ENCODE results near the gene PTGES. TPM values are rescaled to one million over a fixed set of nuclear protein-coding genes. Genes with fewer than 3 reads are reported as not detected.
"Not testable (repeated sequence)": the region's sequence is repeated elsewhere in the genome, so short reads cannot be mapped to it uniquely, and the experiment has no call there.

The PTGES gene, protein sequence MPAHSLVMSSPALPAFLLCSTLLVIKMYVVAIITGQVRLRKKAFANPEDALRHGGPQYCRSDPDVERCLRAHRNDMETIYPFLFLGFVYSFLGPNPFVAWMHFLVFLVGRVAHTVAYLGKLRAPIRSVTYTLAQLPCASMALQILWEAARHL
- total RNA-seq = not detected

- ChIA-PET POLR2A (no interaction called here), CTCF (interaction anchor here (1.7 kb wide), 1 partner anchor 15 kb away, joined by 5 read pairs; no protein-coding TSS in a partner anchor)
These were observed at the start of gene PTGES for GRCh38 chr9:129752900-129753729. PTGES (minus strand) TSS chr9:129753042; CDS start chr9:129753012, 30 bp downstream.

DNA sequence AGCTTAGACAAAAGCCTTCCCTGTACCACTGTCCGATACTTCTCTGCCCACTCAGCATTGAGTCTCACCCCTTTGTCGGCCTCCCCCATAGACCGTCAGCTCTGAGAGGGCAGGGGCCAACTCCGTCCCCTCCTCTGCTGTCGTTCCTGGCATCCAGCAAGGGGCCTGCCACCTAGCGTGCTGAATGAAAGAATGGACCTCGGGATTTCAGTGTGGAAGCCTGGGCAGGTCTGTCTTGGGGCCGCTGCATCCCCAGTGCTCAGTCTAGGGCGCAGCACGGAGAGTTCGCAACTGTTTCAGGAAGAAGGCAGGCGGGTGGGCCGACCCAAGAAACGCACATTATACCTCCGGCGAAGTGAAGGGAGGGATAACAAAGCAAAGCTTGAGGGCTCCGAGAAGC lies 48.7 kb upstream of the PTGES start:
- POLR2A ChIA-PET = no interaction called here
- CTCF ChIA-PET = interaction anchor here (1.2 kb wide), 1 partner anchor 10 kb away, joined by 4 read pairs; no protein-coding TSS in a partner anchor

GRCh38 chr9:129798973-129799372 lies 46.1 kb upstream of the PTGES start:
- POLR2A ChIA-PET = no interaction called here
- CTCF ChIA-PET = interaction anchor here (0.6 to 1.1 kb wide), 3 partner anchors 9 to 445 kb away, joined by 3 read pairs; no protein-coding TSS in a partner anchor

DNA sequence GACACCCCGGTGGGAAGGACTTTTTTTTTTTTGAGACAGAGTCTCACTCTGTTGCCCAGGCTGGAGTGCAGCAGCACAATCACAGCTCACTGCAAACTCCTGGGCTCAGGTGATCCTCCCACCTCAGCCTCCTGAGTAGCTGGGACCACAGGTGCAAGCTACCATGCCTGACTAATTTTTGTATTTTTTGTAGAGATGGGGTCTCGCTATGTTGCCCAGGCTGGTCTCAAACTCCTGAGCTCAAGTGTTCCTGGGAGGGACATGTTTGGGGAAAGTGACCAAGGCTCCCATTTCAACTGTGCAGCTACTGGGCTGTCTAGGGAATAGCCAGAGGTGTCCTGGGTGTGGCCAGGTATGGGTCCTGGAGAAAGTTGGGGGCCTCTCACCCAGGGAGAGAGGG lies 43.2 kb upstream of the PTGES start:
- POLR2A ChIA-PET = not testable (repeated sequence)
- CTCF ChIA-PET = interaction anchor here (0.6 kb wide), 1 partner anchor 52 kb away, joined by 4 read pairs; no protein-coding TSS in a partner anchor

DNA sequence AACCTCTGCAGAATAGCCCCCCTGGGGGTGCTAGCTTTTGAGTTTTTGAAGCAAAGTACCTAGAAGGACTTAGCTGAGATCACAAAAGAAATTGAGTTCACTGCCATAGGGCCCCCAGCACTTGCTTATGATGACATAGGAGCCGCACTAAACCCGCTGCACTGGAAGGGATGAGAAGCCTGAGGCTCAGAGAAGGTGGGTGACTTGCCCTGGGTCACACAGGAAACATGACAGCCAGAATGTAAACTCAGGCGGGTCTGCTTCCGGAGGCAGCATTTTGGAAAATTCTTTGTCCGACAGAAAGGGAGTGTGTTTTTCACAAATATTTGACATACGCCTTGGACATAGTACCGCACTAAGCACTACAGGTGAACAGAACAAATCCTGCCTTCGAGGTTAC lies 41.7 kb upstream of the PTGES start:
- CTCF ChIA-PET = no interaction called here
- POLR2A ChIA-PET = no interaction called here

GRCh38 chr9:129786481-129786880 lies 33.6 kb upstream of the PTGES start:
- POLR2A ChIA-PET = no interaction called here
- CTCF ChIA-PET = interaction anchor here (0.6 to 2.1 kb wide), 4 partner anchors 49 to 142 kb away, joined by 3 to 11 read pairs (median 4); no protein-coding TSS in a partner anchor

DNA sequence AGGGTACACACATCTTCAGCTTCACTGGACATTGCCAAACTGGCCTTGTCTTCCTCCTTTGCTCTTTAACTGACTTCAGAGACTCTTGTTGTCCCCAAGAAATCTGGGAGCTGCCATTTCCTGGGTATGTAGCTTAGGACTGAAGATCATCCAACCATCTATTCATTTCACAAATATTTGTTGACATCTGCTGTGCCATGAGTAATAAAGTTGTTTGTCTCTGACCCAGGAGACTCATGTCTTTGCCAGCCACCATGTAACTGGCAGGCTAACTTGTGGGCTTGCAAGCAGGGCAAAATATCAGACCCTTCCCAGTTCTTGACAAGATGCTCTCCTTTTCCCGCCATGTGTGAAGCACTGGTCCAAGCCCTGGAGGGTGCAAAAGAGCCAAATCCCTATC lies 33.0 kb upstream of the PTGES start:
- CTCF ChIA-PET = interaction anchor here (0.7 to 2.1 kb wide), 4 partner anchors 44 to 142 kb away, joined by 3 to 11 read pairs (median 6); no protein-coding TSS in a partner anchor
- POLR2A ChIA-PET = no interaction called here

GRCh38 chr9:129784970-129785369 lies 32.1 kb upstream of the PTGES start:
- POLR2A ChIA-PET = not testable (repeated sequence)
- CTCF ChIA-PET = interaction anchor here (1.5 to 3.2 kb wide), 2 partner anchors 43 to 46 kb away, joined by 7 to 35 read pairs; no protein-coding TSS in a partner anchor

GRCh38 chr9:129783516-129784361 lies 30.9 kb upstream of the PTGES start:
- ChIA-PET POLR2A (no interaction called here), CTCF (interaction anchor here (0.7 to 3.2 kb wide), 10 partner anchors 15 to 141 kb away, joined by 3 to 35 read pairs (median 4); no protein-coding TSS in a partner anchor)

GRCh38 chr9:129781981-129782380 lies 29.1 kb upstream of the PTGES start:
- ChIA-PET CTCF (interaction anchor here (0.6 to 2.8 kb wide), 4 partner anchors 55 to 170 kb away, joined by 3 to 12 read pairs (median 4); no protein-coding TSS in a partner anchor), POLR2A (no interaction called here)

- ChIA-PET POLR2A (no interaction called here), CTCF (interaction anchor here (1.1 to 2.8 kb wide), 2 partner anchors 138 to 142 kb away, joined by 3 to 12 read pairs; no protein-coding TSS in a partner anchor)
These were observed 28.3 kb upstream of the PTGES start for GRCh38 chr9:129781131-129781530.

DNA sequence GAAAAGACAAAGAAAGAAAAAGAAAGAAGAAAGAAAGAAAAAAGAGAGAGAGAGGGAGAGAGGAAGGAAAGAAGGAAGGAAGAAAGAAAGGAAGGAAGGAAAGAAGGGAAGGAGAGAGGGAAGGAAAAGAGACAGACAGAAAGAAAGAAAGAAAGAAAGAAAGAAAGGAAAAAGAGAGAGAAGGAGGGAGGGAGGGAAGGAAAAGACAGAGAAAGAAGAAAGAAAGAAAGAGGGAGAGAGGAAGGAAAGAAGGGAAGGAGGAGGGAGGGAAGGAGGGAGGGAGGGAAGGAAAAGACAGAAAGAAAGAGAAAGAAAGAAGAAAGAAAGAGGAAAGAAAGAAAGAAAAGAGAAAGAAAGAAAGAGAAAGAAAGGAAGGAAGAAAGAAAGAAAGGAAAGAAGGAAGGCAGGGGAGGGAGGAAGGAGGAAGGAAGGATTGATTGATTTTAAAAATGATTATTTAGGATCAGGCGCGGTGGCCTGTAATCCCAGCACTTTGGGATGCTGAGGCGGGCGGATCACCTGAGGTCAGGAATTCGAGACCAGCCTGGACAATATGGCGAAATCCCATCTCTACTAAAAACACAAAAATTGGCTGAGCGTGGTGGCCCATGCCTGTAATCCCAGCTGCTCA lies 26.8 kb upstream of the PTGES start:
- ChIA-PET POLR2A (interaction anchor here (0.5 kb wide), 1 partner anchor 346 kb away, joined by 5 read pairs; no protein-coding TSS in a partner anchor), CTCF (no interaction called here)

GRCh38 chr9:129778469-129778868 lies 25.6 kb upstream of the PTGES start:
- POLR2A ChIA-PET = no interaction called here

DNA sequence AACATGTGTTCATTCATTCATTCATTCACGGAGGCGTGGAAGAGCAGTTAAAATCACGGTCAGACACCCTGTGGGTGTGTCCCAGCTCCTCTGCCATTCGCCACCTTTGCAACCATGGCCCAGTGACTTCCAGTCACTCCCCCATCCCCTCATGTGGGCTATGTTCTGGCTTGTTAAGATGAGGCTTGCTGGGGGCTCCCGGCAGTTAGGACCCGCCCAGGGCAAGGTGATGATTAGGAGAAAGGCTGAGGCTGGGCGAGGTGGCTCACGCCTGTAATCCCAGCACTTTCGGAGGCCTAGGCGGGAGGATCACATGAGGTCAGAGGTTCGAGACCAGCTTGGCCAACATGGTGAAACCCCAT lies 24.9 kb upstream of the PTGES start:
- ChIA-PET CTCF (interaction anchor here (0.9 to 2.0 kb wide), 2 partner anchors 49 to 51 kb away, joined by 3 to 7 read pairs; no protein-coding TSS in a partner anchor), POLR2A (no interaction called here)

More at GRCh38 chr9:129778469-129778868, 25.6 kb upstream of the PTGES start:
- CTCF ChIA-PET = interaction anchor here (2.0 kb wide), 1 partner anchor 52 kb away, joined by 7 read pairs; no protein-coding TSS in a partner anchor

DNA sequence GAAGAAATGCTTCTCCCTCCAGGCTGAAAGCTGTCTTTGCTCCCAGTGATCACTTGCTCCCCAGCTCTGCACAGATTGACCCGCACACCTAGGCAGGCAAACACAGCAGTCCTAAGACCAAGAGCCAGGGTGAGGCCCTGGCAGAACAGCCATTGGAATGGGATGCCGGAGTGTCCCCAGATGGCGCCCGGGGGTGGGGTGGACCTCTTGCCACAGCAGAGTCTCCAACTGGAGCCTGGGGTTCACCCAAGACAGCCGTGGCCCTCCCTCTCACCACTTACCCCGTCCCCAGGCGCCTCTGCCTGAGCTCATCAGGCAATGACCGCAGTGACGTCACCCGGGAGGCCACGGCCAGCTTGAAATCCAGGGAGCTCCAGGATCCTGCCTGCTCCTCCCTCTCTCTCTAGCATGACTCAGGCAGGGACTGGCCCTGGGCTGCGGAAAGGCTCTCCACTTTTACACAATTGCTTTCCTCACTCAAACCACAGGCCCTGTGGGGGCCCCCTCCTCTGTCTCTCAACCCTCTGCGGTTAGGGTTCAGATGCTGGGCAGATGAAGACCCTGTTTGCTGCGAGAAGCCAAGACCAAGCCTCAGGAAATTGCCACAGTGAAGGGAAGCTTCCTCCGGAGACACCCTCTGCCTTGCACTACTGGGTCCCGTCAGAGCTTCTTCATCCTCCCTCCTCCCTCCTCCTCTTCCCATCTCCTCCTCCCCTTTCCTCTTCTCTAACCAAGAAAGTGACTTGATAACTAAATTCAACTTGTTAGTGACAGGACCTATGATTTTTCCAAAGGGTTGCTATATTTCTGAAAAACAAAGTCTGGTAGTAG lies 24.3 kb upstream of the PTGES start:
- CTCF ChIA-PET = interaction anchor here (0.9 to 2.0 kb wide), 3 partner anchors 40 to 51 kb away, joined by 3 to 7 read pairs (median 6); no protein-coding TSS in a partner anchor
- POLR2A ChIA-PET = interaction anchor here (0.5 kb wide), 1 partner anchor 36 kb away, joined by 4 read pairs; no protein-coding TSS in a partner anchor

DNA sequence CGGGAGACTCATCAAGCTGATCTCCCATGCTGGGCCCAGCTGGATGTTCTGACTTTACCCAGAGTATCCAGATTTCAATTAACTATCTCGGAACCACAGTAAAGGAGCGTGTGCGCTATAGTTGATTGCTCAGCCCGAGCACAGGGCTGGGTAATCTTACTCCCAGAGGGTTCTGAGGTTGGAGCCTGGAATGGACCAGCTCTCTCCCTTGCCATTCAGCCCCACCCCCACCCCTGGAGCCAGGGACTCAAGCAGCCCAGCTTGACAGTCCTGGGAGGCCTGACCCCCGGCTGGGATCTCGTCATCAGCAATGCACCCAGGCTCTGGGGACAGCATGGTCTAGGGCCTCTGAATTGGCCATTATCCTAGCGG lies 23.7 kb upstream of the PTGES start:
- ChIA-PET POLR2A (interaction anchor here (0.5 kb wide), 1 partner anchor 36 kb away, joined by 4 read pairs; no protein-coding TSS in a partner anchor), CTCF (interaction anchor here (1.2 kb wide), 1 partner anchor 39 kb away, joined by 6 read pairs; no protein-coding TSS in a partner anchor)

DNA sequence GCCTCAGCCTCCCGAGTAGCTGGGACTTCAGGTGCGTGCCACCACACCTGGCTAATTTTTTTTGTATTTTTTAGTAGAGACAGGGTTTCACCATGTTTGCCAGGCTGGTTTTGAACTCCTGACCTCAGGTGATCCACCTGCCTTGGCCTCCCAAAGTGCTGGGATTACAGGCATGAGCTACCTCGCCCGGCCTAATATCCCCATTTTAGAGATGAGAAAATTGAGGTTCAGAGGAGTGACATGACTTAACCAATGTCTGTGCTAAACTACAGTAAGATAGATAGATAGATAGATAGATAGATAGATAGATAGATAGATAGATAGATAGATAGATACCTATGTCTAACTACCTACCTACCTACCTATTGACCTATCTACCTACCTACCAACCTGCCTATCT lies 23.3 kb upstream of the PTGES start:
- CTCF ChIA-PET = interaction anchor here (1.2 kb wide), 1 partner anchor 39 kb away, joined by 6 read pairs; no protein-coding TSS in a partner anchor
- POLR2A ChIA-PET = not testable (repeated sequence)

DNA sequence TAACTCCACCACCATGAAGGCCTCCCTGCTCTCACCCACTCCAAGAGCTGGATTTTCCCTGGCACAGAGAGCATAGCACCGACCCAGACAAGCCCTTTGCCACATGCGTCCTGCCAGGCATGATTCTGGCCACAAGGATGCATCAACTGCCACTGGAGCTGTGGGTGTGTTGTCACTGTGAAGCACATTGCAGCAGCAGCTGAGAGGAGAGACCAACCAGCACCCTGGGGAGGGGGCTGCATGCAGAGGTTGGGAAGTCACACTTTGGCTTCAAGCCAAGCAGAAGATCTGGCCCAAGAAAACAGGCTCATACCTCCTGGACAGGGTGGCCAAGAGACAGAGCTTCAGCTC lies 22.6 kb upstream of the PTGES start:
- ChIA-PET POLR2A (no interaction called here), CTCF (no interaction called here)
